ENCODE data around the gene GRIK1.

Gene GRIK1

GRCh38 chr21:29715089-29715488, 224.7 kb downstream of the GRIK1 start:
- no peak for DNase-seq

DNA sequence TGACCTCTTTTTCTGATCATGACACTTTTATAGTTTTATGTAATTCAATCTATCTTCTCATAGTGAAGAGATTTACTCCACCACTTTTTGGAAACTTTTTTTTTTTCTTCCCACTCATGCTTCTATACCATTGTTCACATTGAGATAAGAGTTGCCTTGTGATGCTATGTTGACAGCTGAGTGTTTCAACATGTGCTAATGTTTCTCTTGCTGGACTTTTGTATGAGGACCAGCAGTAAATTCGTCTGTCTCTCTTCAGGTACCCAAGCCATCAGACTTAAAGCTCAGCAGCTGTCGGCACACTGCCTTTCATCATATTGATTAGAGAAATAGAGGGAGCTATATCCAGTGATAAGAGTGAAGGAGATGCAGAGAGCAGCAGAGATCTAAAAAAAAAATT, 227.0 kb downstream of the GRIK1 start:
- no peak for DNase-seq

- peak; percentile 65 for DNase-seq
These were observed 228.6 kb downstream of the GRIK1 start for GRCh38 chr21:29711236-29711635.

GRCh38 chr21:29710498-29710897, 229.3 kb downstream of the GRIK1 start:
- no peak for DNase-seq

DNA sequence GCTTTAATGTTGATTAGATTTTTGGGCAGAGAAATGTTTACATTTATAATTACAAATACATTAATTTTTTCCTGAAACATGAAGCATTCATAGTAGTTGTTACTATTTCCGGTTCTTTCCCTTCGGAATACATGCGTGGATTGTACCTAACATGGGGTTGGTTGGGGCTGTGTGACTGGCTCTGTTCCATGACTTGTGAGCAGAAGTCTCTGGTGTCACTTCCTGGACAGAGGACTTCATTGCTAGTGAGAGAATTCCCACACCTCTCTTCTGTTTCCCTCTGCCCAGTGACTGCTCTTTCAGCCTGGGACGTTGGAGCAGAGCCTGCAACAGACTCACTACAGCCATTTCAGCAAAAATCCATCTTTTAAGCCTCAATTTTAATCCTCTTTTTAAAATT, 231.4 kb downstream of the GRIK1 start:
- DNase-seq = no peak

DNA sequence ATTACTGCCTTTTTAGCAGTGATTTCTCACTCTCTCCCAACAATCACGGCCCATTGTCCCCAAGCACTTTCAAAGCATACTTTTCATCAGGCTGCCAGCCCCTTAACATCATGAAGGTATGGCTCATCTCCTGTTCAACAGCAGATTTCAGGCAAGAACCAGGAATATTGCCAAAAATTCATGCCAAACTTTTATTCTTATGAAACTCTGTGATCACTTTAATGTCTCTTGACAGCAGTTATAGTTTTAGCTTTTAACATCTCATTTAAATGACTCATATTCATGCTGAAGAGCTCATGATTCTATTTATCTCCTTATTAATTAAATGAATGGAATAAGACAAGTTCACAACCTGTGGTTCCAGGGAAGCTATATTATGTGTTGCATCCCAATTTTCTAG, 235.1 kb downstream of the GRIK1 start:
- DNase-seq = peak; percentile 27

DNA sequence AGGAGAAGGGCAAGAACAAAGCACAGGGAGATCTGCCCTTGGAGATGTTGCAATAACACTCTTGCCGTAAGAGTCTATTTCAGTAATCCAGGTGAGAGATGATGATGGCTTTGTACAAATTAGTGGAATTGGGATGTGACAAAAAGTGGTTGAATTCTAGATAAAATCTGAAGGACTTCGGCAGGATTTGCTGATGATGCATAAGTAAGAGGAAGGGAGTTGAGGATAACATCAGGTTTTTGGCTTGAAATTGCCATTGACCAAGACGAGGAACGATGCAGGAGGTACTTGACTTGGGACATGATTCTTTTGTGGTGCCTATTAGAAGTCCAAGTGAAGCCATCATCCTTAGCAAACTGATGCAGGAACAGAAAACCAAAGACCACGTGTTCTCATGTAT, 238.1 kb downstream of the GRIK1 start:
- DNase-seq = no peak

DNA sequence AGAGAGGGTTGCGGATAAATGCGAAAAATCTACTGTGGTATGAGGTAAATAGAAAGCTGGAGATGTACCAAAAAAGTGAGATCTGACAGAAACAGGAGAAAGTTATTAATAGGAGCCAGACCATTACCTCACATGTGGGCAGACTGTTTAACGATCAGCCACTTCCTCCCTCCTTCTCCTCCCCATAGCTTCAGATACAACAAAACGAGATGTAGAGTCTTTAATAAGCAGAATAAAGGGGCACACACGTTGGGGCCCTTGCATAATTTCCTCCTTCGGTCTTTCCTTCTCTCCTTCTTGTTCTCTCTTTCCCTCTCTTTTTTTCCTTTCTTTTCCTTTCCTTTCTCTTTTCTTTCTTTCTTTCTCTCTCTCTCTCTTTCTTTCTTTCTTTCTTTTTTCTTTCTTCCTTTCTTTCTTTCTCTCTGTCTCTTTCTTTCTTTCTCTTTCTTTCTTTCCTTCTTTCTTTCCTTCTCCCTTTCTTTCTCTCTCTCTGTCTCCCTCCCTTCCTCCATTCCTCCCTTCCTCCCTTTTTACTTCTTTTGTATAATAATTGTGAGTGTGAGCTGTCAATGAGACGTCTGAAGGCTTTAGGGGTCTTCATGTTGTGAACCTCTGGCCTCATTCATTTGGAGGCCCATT, 242.1 kb downstream of the GRIK1 start:
- DNase-seq = peak; percentile 56

DNA sequence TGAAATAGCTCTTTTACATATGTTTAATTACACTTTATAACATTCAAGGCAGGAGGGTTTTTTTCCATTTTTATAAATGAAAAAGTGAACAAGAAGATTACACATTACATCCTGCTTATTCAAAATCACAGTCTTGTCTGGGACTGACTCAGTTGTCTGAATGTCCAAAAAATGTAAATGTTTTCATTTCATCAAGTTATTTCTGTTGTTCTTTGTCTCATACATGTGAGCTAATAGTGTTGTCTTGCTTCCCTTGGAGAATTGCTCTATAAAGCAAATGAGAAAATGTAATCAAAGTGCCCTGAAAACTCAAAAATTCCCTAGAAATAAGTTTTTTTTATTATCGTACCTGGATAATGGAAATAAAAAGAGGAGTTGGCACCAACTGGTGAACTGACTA, 242.9 kb downstream of the GRIK1 start:
- peak; percentile 62 for DNase-seq

- no peak for DNase-seq
These were observed 247.9 kb downstream of the GRIK1 start for GRCh38 chr21:29691616-29692491.

- DNase-seq = no peak
These were observed 250.0 kb downstream of the GRIK1 start for GRCh38 chr21:29689753-29690152.

GRCh38 chr21:29684106-29684505, 255.7 kb downstream of the GRIK1 start:
- no peak for DNase-seq

- no peak for DNase-seq
These were observed 257.0 kb downstream of the GRIK1 start for GRCh38 chr21:29682800-29683199.

DNA sequence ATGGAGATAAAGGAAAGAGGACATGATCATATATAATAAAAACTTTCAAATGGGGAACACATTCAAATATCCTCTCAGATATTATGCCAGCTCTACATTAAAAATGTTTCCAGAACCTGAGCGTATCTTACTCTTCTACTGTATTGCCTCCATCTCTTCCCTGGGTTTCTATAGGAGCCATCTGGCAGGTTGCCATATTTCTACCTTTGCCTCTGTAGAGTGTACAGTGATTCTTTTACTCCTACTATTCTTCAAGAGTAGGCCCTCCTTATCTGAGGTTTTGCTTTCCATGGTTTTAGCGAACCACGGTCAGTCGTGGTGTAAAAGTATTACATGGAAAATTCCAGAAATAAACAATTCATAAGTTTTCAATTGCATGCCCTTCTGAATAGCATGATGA, 259.5 kb downstream of the GRIK1 start:
- no peak for DNase-seq

DNA sequence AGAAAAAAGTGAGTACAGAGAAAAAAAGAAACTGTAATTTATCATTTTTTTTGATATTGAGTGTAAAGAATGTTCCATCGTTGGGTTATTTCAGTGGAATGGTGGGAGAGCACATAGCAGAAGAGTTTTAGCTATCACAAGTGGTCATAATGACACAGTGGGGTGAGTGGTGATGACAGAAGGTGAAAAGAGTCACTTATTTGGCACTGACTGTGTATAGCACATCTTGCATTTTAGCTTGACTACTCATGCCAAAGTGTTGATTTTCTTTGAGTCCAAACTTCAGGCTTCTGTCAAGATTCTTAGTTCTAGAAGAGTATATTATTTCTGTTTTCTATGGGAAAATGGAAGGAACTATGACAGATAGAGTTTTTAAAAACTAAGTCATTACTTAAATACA, 261.2 kb downstream of the GRIK1 start:
- DNase-seq = peak; percentile 87

DNA sequence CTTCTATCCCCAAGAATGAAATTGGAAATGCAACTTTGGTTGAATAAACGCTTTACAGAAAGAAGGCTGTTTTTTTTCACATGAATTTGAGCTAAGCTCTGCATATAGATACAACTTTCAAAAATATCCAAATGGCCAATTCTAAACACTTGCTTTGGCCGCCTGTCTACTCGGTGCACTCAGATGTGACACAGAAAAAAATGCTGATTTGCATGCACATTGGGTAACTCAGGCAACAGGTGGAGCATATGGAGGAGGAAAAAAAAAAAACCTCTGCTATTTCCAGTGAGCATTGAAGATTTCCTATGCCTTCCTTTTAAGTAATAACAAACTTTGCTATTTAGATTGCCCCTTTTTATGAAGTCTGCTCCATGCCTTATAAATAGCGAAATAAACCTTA, 262.5 kb downstream of the GRIK1 start:
- DNase-seq = no peak

- no peak for DNase-seq
These were observed 263.4 kb downstream of the GRIK1 start for GRCh38 chr21:29676395-29676794.

DNA sequence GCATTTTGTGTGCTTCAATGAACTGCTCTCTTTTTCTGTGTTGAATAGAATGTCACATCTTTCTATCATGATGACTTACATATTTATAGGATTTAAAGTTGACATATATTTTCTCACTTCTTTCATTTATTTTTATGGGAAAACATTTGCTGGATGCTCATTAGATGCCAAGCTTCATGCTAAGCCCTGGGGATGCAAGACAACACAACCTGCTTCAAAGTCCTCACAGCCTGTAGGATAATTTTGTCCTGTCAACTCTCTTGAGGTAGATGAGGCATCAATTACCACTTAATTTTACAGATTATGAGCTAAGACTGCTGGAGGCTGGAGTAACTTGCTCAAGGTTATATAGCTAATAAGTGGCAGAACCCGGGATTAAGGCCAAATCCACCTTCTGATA, 264.3 kb downstream of the GRIK1 start:
- DNase-seq = no peak

DNA sequence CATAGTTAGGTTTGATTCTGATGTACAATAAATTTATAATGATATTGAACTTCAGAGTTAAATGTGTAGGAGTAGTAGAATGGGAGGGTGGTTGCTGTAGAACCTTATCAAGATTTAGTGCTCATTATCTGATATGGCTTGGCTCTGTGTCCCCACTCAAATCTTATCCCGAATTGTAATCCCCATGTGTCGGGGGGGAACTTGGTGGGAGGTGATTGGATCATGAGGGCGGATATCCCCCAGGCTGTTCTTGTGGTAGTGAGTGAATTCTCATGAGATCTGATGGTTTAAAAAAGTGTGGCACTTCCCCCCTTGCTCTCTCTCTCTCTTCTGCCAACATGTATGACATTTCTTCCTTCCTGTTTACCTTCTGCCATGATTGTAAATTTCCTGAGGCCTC, 265.5 kb downstream of the GRIK1 start:
- DNase-seq = no peak

- DNase-seq = no peak
These were observed 266.6 kb downstream of the GRIK1 start for GRCh38 chr21:29673096-29673610.

GRCh38 chr21:29671728-29672127, 268.1 kb downstream of the GRIK1 start:
- DNase-seq = no peak

DNA sequence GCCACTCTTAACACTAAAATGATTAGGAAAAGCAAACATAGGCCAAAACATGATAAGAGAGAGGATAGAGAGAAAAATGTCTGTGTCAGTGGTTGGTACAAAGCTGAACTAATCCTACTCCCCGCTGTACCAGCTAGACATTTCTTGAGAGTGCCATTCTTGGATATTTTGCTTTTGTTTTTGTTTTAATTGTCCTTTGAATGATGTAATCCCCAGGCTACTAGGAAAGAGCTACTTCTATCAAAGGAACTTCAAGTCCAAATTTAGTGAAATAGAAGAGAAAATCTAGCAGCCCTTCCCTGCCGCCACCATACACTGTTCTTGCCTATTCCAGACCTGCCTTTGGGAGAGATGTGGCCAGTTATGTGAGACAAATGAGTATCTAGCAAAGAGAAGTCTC, 269.6 kb downstream of the GRIK1 start:
- no peak for DNase-seq

DNA sequence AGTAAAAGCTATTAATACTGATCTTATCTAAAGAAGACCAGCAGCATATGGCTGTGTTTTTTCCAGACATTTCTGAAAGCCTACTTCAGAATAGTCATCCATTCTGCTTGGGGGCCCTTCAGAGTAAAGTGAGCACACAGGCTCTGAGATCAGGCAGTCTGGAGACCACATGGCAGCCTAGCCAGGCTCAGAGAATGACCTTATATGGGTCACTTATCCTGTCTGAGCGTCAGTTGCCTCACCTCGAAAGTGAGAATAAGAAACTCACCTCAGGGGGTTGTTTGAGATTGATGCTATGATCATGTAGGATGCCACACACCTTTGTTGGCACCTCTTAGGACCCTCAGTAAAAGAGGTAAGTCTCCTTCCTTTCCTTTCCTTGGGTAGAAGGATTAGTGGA, 270.4 kb downstream of the GRIK1 start:
- no peak for DNase-seq

DNA sequence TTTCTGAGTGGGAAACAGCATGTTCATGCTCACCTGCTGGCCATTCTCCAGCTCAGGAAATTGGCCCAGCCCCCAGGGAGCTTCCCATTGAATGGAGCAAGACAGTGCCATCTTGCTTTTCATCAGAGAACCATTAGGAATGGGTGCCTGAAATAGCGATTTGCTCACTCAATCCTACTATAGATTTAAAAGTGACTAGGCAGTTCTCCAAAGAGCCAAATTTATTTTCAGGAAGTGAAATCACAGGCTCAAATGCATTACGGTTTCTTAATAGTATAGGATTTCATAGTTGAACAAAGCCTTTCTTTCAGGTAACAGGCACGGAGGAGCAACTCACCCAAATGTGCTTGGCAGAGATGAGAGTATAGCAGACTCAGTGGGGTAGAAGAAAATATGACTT, 272.1 kb downstream of the GRIK1 start:
- DNase-seq = no peak
